HEK293T (cell line): ENCODE measurements around the gene CLK3.

Experiments
- BHLHE40 ChIP-seq: fragments of 450-650 bp; IDR thresholded peaks from 2 replicates; pipeline ENCODE4 v1.6.1; 2016; ENCODE audit warnings: mild to moderate bottlenecking, moderate library complexity, borderline replicate concordance
- ELF4 ChIP-seq: fragments of 450-650 bp; IDR thresholded peaks from 2 replicates; pipeline ENCODE4 v1.6.1; 2017; ENCODE audit warnings: antibody characterized with exemption
- FOXA1 ChIP-seq: fragments of 450-650 bp; IDR thresholded peaks from 2 replicates; pipeline ENCODE4 v1.6.1; 2016; ENCODE audit warnings: mild to moderate bottlenecking
- FOXK2 ChIP-seq: fragments of 450-650 bp; IDR thresholded peaks from 2 replicates; pipeline ENCODE4 v1.6.1; 2016; ENCODE audit warnings: mild to moderate bottlenecking
- FOXM1 ChIP-seq: fragments of 450-650 bp; IDR thresholded peaks from 2 replicates; pipeline ENCODE4 v1.6.1; 2017; ENCODE audit warnings: mild to moderate bottlenecking, borderline replicate concordance
- HDGF ChIP-seq: fragments of 450-650 bp; IDR thresholded peaks from 2 replicates; pipeline ENCODE4 v1.6.1; 2017; ENCODE audit warnings: antibody characterized with exemption, borderline replicate concordance
- L3MBTL2 ChIP-seq: fragments of 450-650 bp; conservative IDR thresholded peaks from 2 replicates; pipeline ENCODE4 v1.6.1; 2016; ENCODE audit warnings: mild to moderate bottlenecking
- LEF1 ChIP-seq: fragments of 450-650 bp; IDR thresholded peaks from 2 replicates; pipeline ENCODE4 v1.6.1; 2017; ENCODE audit warnings: mild to moderate bottlenecking, borderline replicate concordance
- NFRKB ChIP-seq: fragments of 450-650 bp; IDR thresholded peaks from 2 replicates; pipeline ENCODE4 v1.6.1; 2016; ENCODE audit warnings: mild to moderate bottlenecking, moderate library complexity
- PKNOX1 ChIP-seq: fragments of 450-650 bp; IDR thresholded peaks from 2 replicates; pipeline ENCODE4 v1.6.1; 2016
- SP1 ChIP-seq: fragments of 450-650 bp; IDR thresholded peaks from 2 replicates; pipeline ENCODE4 v1.6.1; 2017
- SUZ12 ChIP-seq: fragments of 450-650 bp; IDR thresholded peaks from 2 replicates; pipeline ENCODE4 v1.6.1; 2016; ENCODE audit warnings: mild to moderate bottlenecking
- TARDBP ChIP-seq: fragments of 450-650 bp; IDR thresholded peaks from 2 replicates; pipeline ENCODE4 v1.6.1; 2016
- ZNF384 ChIP-seq: fragments of 450-650 bp; IDR thresholded peaks from 2 replicates; pipeline ENCODE4 v1.6.1; 2016

GRCh38 chr15:74584204-74584603 lies 31.4 kb upstream of the CLK3 start:
- TF ChIP-seq FOXA1 (no peak), PKNOX1 (peak; percentile 80), SP1 (no peak), ZNF384 (no peak), TARDBP (no peak), BHLHE40 (no peak), ELF4 (no peak), SUZ12 (no peak), NFRKB (no peak), LEF1 (no peak), FOXM1 (no peak), L3MBTL2 (no peak), FOXK2 (no peak), HDGF (no peak)
